Neural progenitor cell (in vitro differentiated cells): ENCODE results near the gene TGFB2. TPM values are rescaled to one million over a fixed set of nuclear protein-coding genes. Genes with fewer than 3 reads are reported as not detected.

ENCODE experiments used
- DNase-seq: peaks from one replicate; pipeline ENCODE4 v3.0.0-alpha.2; 2016; ENCODE audit warnings: low spot score
- H2AFZ ChIP-seq: fragments of 200-600 bp; sonication (generic); replicated peaks from 2 replicates; pipeline ENCODE4 v1.6.1; 2016; ENCODE audit warnings: antibody characterized with exemption
- H3F3A ChIP-seq: fragments of 200-600 bp; sonication (generic); 2 replicates; pipeline ENCODE4 v1.6.1; 2016; ENCODE audit warnings: antibody characterized with exemption, low read depth
- H3K27ac ChIP-seq: fragments of 200-600 bp; sonication (generic); 2 replicates; pipeline ENCODE4 v1.5.1; 2016; ENCODE audit warnings: mild to moderate bottlenecking
- H3K27me3 ChIP-seq: fragments of 200-600 bp; sonication (generic); 2 replicates; pipeline ENCODE4 v1.6.1; 2016; ENCODE audit warnings: mild to moderate bottlenecking, moderate library complexity
- H3K36me3 ChIP-seq: fragments of 200-600 bp; sonication (generic); 2 replicates; pipeline ENCODE4 v1.5.1; 2016
- H3K4me1 ChIP-seq: fragments of 200-600 bp; sonication (generic); 2 replicates; pipeline ENCODE4 v1.6.1; 2016; ENCODE audit warnings: mixed run types
- H3K4me2 ChIP-seq: fragments of 200-600 bp; sonication (generic); 2 replicates; pipeline ENCODE4 v1.6.1; 2016
- H3K4me3 ChIP-seq: fragments of 200-600 bp; sonication (generic); 2 replicates; pipeline ENCODE4 v1.5.1; 2016
- H3K79me2 ChIP-seq: fragments of 200-600 bp; sonication (generic); 2 replicates; pipeline ENCODE4 v1.6.1; 2016; ENCODE audit warnings: low read depth
- H3K9ac ChIP-seq: fragments of 200-600 bp; sonication (generic); 2 replicates; pipeline ENCODE4 v1.6.1; 2016
- H3K9me3 ChIP-seq: fragments of 200-600 bp; sonication (generic); 2 replicates; pipeline ENCODE4 v1.5.1; 2016; ENCODE audit warnings: low read depth
- H4K20me1 ChIP-seq: fragments of 200-600 bp; sonication (generic); 2 replicates; pipeline ENCODE4 v1.6.1; 2016; ENCODE audit warnings: low read depth
- H3K27ac Mint-ChIP-seq: 3 replicates; pipeline ENCODE4 v1.8.0; 2021; ENCODE audit warnings: mixed read lengths
- H3K27me3 Mint-ChIP-seq: 2 replicates; pipeline ENCODE4 v1.8.0; 2022; ENCODE audit warnings: low read depth, mild to moderate bottlenecking, inconsistent platforms, moderate library complexity, mixed read lengths; ENCODE audit not compliant: insufficient read depth
- H3K36me3 Mint-ChIP-seq: 3 replicates; pipeline ENCODE4 v1.8.0; 2021; ENCODE audit warnings: mixed read lengths
- H3K4me1 Mint-ChIP-seq: 3 replicates; pipeline ENCODE4 v1.8.0; 2021; ENCODE audit warnings: mixed read lengths
- H3K4me3 Mint-ChIP-seq: 3 replicates; pipeline ENCODE4 v1.8.0; 2021; ENCODE audit warnings: mild to moderate bottlenecking, moderate library complexity, mixed read lengths
- H3K9me3 Mint-ChIP-seq: 3 replicates; pipeline ENCODE4 v1.8.0; 2020; ENCODE audit warnings: mixed read lengths
- EZH2 ChIP-seq: fragments of 200-600 bp; sonication (generic); IDR thresholded peaks from 2 replicates; pipeline ENCODE4 v1.6.1; 2017; ENCODE audit warnings: antibody characterized with exemption, mild to moderate bottlenecking, moderate library complexity
- EZH2phosphoT487 ChIP-seq: fragments of 200-600 bp; sonication (generic); IDR thresholded peaks from 2 replicates; pipeline ENCODE4 v1.6.1; 2017; ENCODE audit warnings: antibody characterized with exemption
- small RNA-seq: library from RNA; depleted of rRNA; stranded (forward); fragments of <200 nt; gene quantifications from one replicate; pipeline ENCODE3, GENCODE V24; 2015
- total RNA-seq: library from RNA; depleted of rRNA; stranded (reverse); fragments of >200 nt; gene quantifications from 2 replicates; pipeline ENCODE4 v1.2.3, GENCODE V29; 2015; ENCODE audit warnings: low replicate concordance
- TF ChIP-seq, protein P1 (sequence below): fragments of 200-600 bp; sonication (generic); IDR thresholded peaks from 2 replicates; pipeline ENCODE4 v1.5.1; 2017; ENCODE audit warnings: antibody characterized with exemption, mild to moderate bottlenecking

The TGFB2 gene
- total RNA-seq, 1 donor from 2014 or later: 1.9 TPM

DNA sequence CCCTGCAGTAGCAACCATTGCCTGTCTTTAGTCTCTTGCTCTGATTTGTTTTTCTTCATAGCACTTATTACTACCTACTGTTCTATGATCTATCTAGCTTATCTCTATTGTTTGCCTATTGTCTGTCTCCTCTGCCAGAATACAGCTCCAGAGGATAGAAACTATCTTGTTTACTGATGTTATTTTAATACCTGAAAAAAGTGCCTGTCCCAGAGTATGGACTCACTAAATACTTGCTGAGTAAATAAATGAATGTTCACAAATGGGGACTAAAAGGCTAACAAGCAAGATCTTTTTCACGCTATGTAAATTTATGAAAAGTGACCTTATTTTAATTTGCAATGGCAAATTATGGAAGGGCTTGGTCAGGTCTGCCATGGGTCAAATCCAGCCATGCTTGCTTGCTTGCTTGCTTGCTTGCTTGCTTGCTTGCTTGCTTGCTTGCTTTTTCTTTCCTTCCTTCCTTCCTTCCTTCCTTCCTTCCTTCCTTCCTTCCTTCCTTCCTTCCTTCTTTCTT is 145.3 kb downstream of the TGFB2 start:
- H3F3A ChIP-seq: peaks cover 21% of the 10 kb centered on the region
- H3K9me3 ChIP-seq: no peaks in the 10 kb centered on the region
- H3K27me3 ChIP-seq: no peaks in the 10 kb centered on the region
- no peaks in the 10 kb centered on the region for H3K36me3 Mint-ChIP-seq
- H4K20me1 ChIP-seq: no peaks in the 10 kb centered on the region
- H3K4me3 Mint-ChIP-seq: no peak overlapping the region
- no peak overlapping the region for H3K27ac Mint-ChIP-seq
- no peaks in the 10 kb centered on the region for H3K9me3 Mint-ChIP-seq
- H3K4me2 ChIP-seq: no peak overlapping the region
- H3K9ac ChIP-seq: no peak overlapping the region
- no peak overlapping the region for H2AFZ ChIP-seq
- H3K36me3 ChIP-seq: no peaks in the 10 kb centered on the region
- TF ChIP-seq, protein P1, sequence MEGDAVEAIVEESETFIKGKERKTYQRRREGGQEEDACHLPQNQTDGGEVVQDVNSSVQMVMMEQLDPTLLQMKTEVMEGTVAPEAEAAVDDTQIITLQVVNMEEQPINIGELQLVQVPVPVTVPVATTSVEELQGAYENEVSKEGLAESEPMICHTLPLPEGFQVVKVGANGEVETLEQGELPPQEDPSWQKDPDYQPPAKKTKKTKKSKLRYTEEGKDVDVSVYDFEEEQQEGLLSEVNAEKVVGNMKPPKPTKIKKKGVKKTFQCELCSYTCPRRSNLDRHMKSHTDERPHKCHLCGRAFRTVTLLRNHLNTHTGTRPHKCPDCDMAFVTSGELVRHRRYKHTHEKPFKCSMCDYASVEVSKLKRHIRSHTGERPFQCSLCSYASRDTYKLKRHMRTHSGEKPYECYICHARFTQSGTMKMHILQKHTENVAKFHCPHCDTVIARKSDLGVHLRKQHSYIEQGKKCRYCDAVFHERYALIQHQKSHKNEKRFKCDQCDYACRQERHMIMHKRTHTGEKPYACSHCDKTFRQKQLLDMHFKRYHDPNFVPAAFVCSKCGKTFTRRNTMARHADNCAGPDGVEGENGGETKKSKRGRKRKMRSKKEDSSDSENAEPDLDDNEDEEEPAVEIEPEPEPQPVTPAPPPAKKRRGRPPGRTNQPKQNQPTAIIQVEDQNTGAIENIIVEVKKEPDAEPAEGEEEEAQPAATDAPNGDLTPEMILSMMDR: no peak
- no peak for TF ChIP-seq EZH2
- no peak for TF ChIP-seq EZH2phosphoT487
- DNase-seq: no peak
- H3K4me1 Mint-ChIP-seq: peaks cover 34% of the 10 kb centered on the region
- no peak overlapping the region for H3K4me3 ChIP-seq
- no peaks in the 10 kb centered on the region for H3K27me3 Mint-ChIP-seq
- H3K4me1 ChIP-seq: peaks cover 25% of the 10 kb centered on the region
- H3K27ac ChIP-seq: no peak overlapping the region
- no peaks in the 10 kb centered on the region for H3K79me2 ChIP-seq

DNA sequence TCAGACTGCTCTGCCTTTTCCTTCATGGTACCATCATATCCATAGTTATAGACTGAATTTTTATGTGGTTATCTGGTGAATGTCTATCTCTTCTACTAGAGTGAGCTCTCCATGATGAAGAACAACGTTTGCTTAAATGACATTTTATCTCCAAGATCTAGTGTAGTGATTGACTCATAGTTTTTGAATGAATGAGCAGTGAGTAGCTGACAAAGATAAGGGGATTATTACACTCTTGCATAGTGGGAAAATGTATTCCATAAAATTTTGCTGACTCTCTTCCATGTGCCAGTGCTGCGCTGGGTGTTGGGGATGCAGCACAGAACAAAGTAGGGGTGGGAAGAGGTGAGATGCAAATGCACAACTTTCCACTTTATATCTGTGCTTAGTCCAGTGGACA is 147.7 kb downstream of the TGFB2 start:
- H3K4me2 ChIP-seq: no peak overlapping the region
- Mint-ChIP-seq H3K9me3 (no peaks in the 10 kb centered on the region), H3K27ac (no peak overlapping the region), H3K4me3 (no peak overlapping the region), H3K4me1 (peaks cover 34% of the 10 kb centered on the region), H3K27me3 (no peaks in the 10 kb centered on the region), H3K36me3 (no peaks in the 10 kb centered on the region)
- H3K4me3 ChIP-seq: no peak overlapping the region
- TF ChIP-seq EZH2 (no peak), EZH2phosphoT487 (no peak)
- TF ChIP-seq, protein P1: no peak
- H3K9me3 ChIP-seq: no peaks in the 10 kb centered on the region
- no peaks in the 10 kb centered on the region for H3K27me3 ChIP-seq
- H2AFZ ChIP-seq: no peak overlapping the region
- no peaks in the 10 kb centered on the region for H3K36me3 ChIP-seq
- H3K9ac ChIP-seq: no peak overlapping the region
- no peak overlapping the region for H3K27ac ChIP-seq
- DNase-seq: no peak
- H3F3A ChIP-seq: peaks cover 22% of the 10 kb centered on the region
- peaks cover 33% of the 10 kb centered on the region for H3K4me1 ChIP-seq
- no peaks in the 10 kb centered on the region for H4K20me1 ChIP-seq
- no peaks in the 10 kb centered on the region for H3K79me2 ChIP-seq

DNA sequence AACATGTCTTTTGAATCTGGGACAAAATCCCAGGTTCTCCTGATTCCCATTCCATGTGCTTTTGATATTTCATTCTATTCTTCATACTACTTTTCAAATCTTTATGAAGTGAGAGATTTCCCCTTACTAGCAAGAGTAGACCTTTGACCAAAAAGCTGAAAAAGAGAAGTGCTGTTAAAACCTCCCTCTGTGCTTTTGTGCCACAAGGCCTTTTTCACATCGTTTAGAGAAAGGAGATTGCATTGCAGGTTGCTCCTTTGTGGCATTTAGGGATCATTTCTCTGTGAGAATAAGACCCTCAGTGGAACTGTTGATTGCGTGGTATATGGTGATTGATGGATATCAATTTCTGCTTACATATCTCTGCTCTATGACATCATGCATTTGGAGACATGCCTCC is 148.8 kb downstream of the TGFB2 start:
- no peaks in the 10 kb centered on the region for H3K9me3 Mint-ChIP-seq
- peak overlapping the region; percentile 65 for H3K27ac Mint-ChIP-seq
- Histone ChIP-seq H3K79me2 (no peaks in the 10 kb centered on the region), H3K27me3 (no peaks in the 10 kb centered on the region), H3K4me3 (peak overlapping the region; percentile 25), H3F3A (peaks cover 22% of the 10 kb centered on the region), H4K20me1 (no peaks in the 10 kb centered on the region), H3K4me2 (peak overlapping the region; percentile 70), H3K4me1 (peaks cover 33% of the 10 kb centered on the region), H3K9me3 (no peaks in the 10 kb centered on the region), H3K27ac (peak overlapping the region; percentile 96), H2AFZ (no peak overlapping the region), H3K36me3 (no peaks in the 10 kb centered on the region), H3K9ac (no peak overlapping the region)
- H3K27me3 Mint-ChIP-seq: no peaks in the 10 kb centered on the region
- peaks cover 27% of the 10 kb centered on the region for H3K4me1 Mint-ChIP-seq
- DNase-seq: peak; percentile 53
- no peaks in the 10 kb centered on the region for H3K36me3 Mint-ChIP-seq
- no peak for TF ChIP-seq EZH2
- TF ChIP-seq, protein P1: no peak
- no peak for TF ChIP-seq EZH2phosphoT487
- no peak overlapping the region for H3K4me3 Mint-ChIP-seq

Small RNA genes lying within 50 kb of the gene (small RNA-seq; reads per million reads assigned to genes)
- not detected for gene AC096638.1

Other genes starting within 250 kb of the TGFB2 start
- gene RRP15, start 60.0 kb upstream of the TGFB2 start, total RNA-seq: 8.2 and 15.8 TPM in 2 replicates